GM12878 (cell line): ENCODE data around the gene SGMS1. TPM values are rescaled to one million over a fixed set of nuclear protein-coding genes. Genes with fewer than 3 reads are reported as not detected.

Source experiments
- ATAC-seq: fragments of 200-7000 bp; cut with Tn5 transposase; 3 replicates; pipeline ENCODE4 v1.9.1; 2020; ENCODE audit warnings: mild to moderate bottlenecking, moderate library complexity
- BruUV-seq: library from RNA; stranded (reverse); fragments of 400-500 nt; replicated peaks from 2 replicates; lab custom pipeline; 2021; lab: Mats Ljungman, UMichigan
- CTCF ChIA-PET: fragments of 300-600 bp; sonication (Branson Sonifier 250); formaldehyde crosslinking; extraction: SDS; loops from one replicate; lab custom pipeline; 2021; ENCODE audit warnings: inconsistent platforms; lab: Yijun Ruan, JAX
- POLR2A ChIA-PET: fragments of 350-600 bp; formaldehyde crosslinking; extraction: SDS; loops from one replicate; lab custom pipeline; 2021; ENCODE audit warnings: inconsistent platforms; lab: Charles Lee
- RAD21 ChIA-PET: fragments of 300-600 bp; sonication (Branson Sonifier 250); formaldehyde crosslinking; loops from one replicate; lab custom pipeline; 2023; ENCODE audit warnings: antibody characterized with exemption; ENCODE audit not compliant: unreplicated experiment; lab: Charles Lee
- SMC1A ChIA-PET: fragments of 300-600 bp; sonication (Branson Sonifier 250); formaldehyde crosslinking; loops from one replicate; lab custom pipeline; 2023; ENCODE audit not compliant: unreplicated experiment, uncharacterized antibody; lab: Charles Lee
- DNase-seq: peaks from one replicate; pipeline ENCODE4 v3.0.0-alpha.2; 2011; ENCODE audit warnings: low read depth, low spot score
- FAIRE-seq: peaks from 3 replicates; lab custom pipeline; 2011; peaks lifted over from hg19 to GRCh38; lab: Jason Lieb, UNC
- H2AFZ ChIP-seq: 2 replicates; pipeline ENCODE4 v1.6.0; 2011; ENCODE audit warnings: low read depth, low read length, control low read depth; ENCODE audit not compliant: control insufficient read depth
- H3K27ac ChIP-seq: 2 replicates; pipeline ENCODE4 v1.5.1; 2011; ENCODE audit warnings: control low read depth; ENCODE audit not compliant: control insufficient read depth, insufficient read depth
- H3K27me3 ChIP-seq, 2 experiments: replicated peaks in 1 of 2; 2 replicates each; pipeline versions ENCODE4 v1.6.0 to v1.6.1; 2011; ENCODE audit warnings: low read length in 1 of 2; ENCODE audit not compliant: control insufficient read depth in 2 of 2, insufficient read depth in 2 of 2
- H3K36me3 ChIP-seq, 2 experiments: 2 replicates each; pipeline ENCODE4 v1.5.1; 2011; ENCODE audit warnings: low read length in 1 of 2; ENCODE audit not compliant: control insufficient read depth in 2 of 2, insufficient read depth in 2 of 2
- H3K4me1 ChIP-seq: 2 replicates; pipeline ENCODE4 v1.6.1; 2011; ENCODE audit warnings: mild to moderate bottlenecking, low read length, moderate library complexity, mixed read lengths; ENCODE audit not compliant: control insufficient read depth, insufficient read depth
- H3K4me2 ChIP-seq: 2 replicates; pipeline ENCODE4 v1.6.0; 2011; ENCODE audit warnings: control low read depth; ENCODE audit not compliant: control insufficient read depth, insufficient read depth
- H3K4me3 ChIP-seq: fragments of 200-600 bp; sonication (generic); 2 replicates; pipeline ENCODE4 v1.5.1; 2016
- H3K79me2 ChIP-seq: 2 replicates; pipeline ENCODE4 v1.6.0; 2011; ENCODE audit warnings: low read length; ENCODE audit not compliant: control insufficient read depth, insufficient read depth
- H3K9ac ChIP-seq: 2 replicates; pipeline ENCODE4 v1.8.0; 2011; ENCODE audit warnings: low read length, control low read depth, mixed read lengths; ENCODE audit not compliant: control insufficient read depth, insufficient read depth
- H3K9me3 ChIP-seq: replicated peaks from 3 replicates; pipeline ENCODE4 v1.5.1; 2011; ENCODE audit warnings: mild to moderate bottlenecking, low read length; ENCODE audit not compliant: control insufficient read depth, insufficient read depth
- H4K20me1 ChIP-seq: 2 replicates; pipeline ENCODE4 v1.6.0; 2011; ENCODE audit not compliant: control insufficient read depth, insufficient read depth
- PML ChIP-seq: IDR thresholded peaks from 2 replicates; pipeline ENCODE4 v1.6.1; 2012; ENCODE audit warnings: low read length, inconsistent platforms
- ZBTB4 ChIP-seq: fragments of 450-650 bp; formaldehyde crosslinking; IDR thresholded peaks from 2 replicates; pipeline ENCODE4 v1.4.0; 2022; ENCODE audit warnings: mild to moderate bottlenecking, moderate library complexity
- WGBS: methylation state at CpG from one replicate; pipeline ENCODE4 v1.1.6; 2016; ENCODE audit warnings: low lambda C conversion rate; ENCODE audit not compliant: insufficient replicate concordance, insufficient coverage; ENCODE audit errors: missing lambda C conversion rate; 5-methylcytosine and 5-hydroxymethylcytosine counted together
- in situ Hi-C: fragments of 300-500 bp; cut with MboI; formaldehyde crosslinking; loops from 9 replicates; pipeline ENCODE4 v1.14.3; 2018; ENCODE audit warnings: mixed read lengths
- intact Hi-C: fragments of 100-400 bp; cut with micrococcal nuclease; formaldehyde crosslinking; loops from one replicate; pipeline ENCODE4 v1.14.2; 2022; ENCODE audit not compliant: unreplicated experiment
- polyA plus RNA-seq, 11 experiments: library from polyadenylated mRNA; depleted of rRNA in 4 of 11; unstranded in 6 of 11; stranded (reverse) in 5 of 11; fragments of >200 nt; fragmentation: Nextera tagmentation in 4 of 11; fragmentation: Illumina TruSeq in 1 of 11; extraction: Ambion mirVana in 4 of 11; extraction: Trizol in 1 of 11; gene quantifications; 1 replicate in 1 of 11; 2 replicates in 10 of 11; pipeline versions ENCODE4 v1.2.1 to v1.2.3, GENCODE V29; 2011 to 2016; ENCODE audit warnings: inconsistent platforms in 2 of 11, missing spikeins in 2 of 11, low read depth in 1 of 11
- total RNA-seq, 4 experiments: library from RNA; depleted of rRNA in 3 of 4; stranded (reverse); fragments of >200 nt in 3 of 4; fragmentation: Illumina TruSeq in 1 of 4; extraction: Trizol in 1 of 4; gene quantifications; 2 replicates each; pipeline versions ENCODE4 v1.2.1 to v1.2.3, GENCODE V29; 2013 to 2021

SGMS1 gene
- total and polyA plus RNA-seq, 10 of the 15 experiments (the other 5 are each of a cell fraction or from before 2014, with no cell fraction given), result 1.4 to 14.5 (median 4.9) TPM

GRCh38 chr10:50314169-50315071 is 309.3 kb downstream of the SGMS1 start:
- ChIA-PET POLR2A (interaction anchor here (0.5 kb wide), 1 partner anchor 84 kb away, joined by 5 read pairs; no protein-coding TSS in a partner anchor), RAD21 (interaction anchor here (1.3 to 1.6 kb wide), 3 partner anchors 10 to 40 kb away, joined by 3 to 6 read pairs (median 4); no protein-coding TSS in a partner anchor), SMC1A (interaction anchor here (0.7 to 4.0 kb wide), 14 partner anchors 8 to 240 kb away, joined by 3 to 15 read pairs (median 4); no protein-coding TSS in a partner anchor), CTCF (interaction anchor here (1.1 to 2.3 kb wide), 4 partner anchors 12 to 71 kb away, joined by 4 to 8 read pairs (median 6); no protein-coding TSS in a partner anchor)
- Histone ChIP-seq H3K4me2 (no peak overlapping the region), H3K4me1 (peaks cover 6% of the 10 kb centered on the region; the same call in 1 of the 2 replicates), H3K27me3 (no peaks in the 10 kb centered on the region), H3K4me3 (no peak overlapping the region), H3K79me2 (peaks cover 2% of the 10 kb centered on the region), H3K27ac (no peak overlapping the region), H3K9ac (no peak overlapping the region), H2AFZ (no peak overlapping the region), H3K36me3 (peaks cover 3 to 5% of the 10 kb centered on the region in 2 experiments), H3K9me3 (no peaks in the 10 kb centered on the region), H4K20me1 (peaks cover 3% of the 10 kb centered on the region; the same call in 1 of the 2 replicates)
- FAIRE-seq (no peak), ATAC-seq (no peak), DNase-seq (no peak)
- TF ChIP-seq ZBTB4 (CRISPR knock-in tag) (no peak), PML (no peak)
- BruUV-seq, result no TSS peak
- in situ Hi-C loops, result no loop called here
- WGBS, result 96% methylated on average over 10 of the region's 10 CpGs
- intact Hi-C loops, result no loop called here
